Choroid plexus epithelial cell (primary cell): ENCODE results near the gene PARD3B.

ENCODE experiments used
- DNase-seq: peaks from one replicate; pipeline ENCODE4 v3.0.0-alpha.2; 2010; ENCODE audit warnings: low read depth
- H3K4me3 ChIP-seq: 2 replicates; pipeline ENCODE4 v1.5.1; 2011; ENCODE audit warnings: low read depth, mild to moderate bottlenecking, control low read depth, low read length, moderate library complexity
- TF ChIP-seq, protein P1 (sequence below): conservative IDR thresholded peaks from 2 replicates; pipeline ENCODE4 v1.5.1; 2011; ENCODE audit warnings: low read depth, mild to moderate bottlenecking, control low read depth, inconsistent platforms, low read length, moderate library complexity

PARD3B gene

DNA sequence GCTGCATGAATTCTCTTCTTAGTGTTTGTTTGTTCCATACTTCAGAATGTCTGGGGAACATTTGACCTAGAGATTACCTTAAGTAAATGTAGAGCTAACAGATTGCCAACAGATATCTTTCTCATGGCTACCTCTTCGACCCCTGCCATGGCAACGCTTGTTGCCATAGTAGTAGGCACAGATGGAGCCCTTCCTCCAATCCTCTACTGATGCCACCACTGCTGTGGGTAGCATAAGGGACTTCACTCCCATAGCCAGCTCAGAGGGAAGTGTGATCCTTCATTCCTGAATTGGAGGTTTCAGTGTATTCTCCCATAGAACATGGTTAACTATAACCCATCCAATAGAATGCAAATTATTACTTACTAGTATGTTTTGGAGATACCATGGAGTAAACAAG is 593.5 kb downstream of the PARD3B start:
- TF ChIP-seq, protein P1, sequence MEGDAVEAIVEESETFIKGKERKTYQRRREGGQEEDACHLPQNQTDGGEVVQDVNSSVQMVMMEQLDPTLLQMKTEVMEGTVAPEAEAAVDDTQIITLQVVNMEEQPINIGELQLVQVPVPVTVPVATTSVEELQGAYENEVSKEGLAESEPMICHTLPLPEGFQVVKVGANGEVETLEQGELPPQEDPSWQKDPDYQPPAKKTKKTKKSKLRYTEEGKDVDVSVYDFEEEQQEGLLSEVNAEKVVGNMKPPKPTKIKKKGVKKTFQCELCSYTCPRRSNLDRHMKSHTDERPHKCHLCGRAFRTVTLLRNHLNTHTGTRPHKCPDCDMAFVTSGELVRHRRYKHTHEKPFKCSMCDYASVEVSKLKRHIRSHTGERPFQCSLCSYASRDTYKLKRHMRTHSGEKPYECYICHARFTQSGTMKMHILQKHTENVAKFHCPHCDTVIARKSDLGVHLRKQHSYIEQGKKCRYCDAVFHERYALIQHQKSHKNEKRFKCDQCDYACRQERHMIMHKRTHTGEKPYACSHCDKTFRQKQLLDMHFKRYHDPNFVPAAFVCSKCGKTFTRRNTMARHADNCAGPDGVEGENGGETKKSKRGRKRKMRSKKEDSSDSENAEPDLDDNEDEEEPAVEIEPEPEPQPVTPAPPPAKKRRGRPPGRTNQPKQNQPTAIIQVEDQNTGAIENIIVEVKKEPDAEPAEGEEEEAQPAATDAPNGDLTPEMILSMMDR = no peak
- no peak for DNase-seq
- no peak overlapping the region for H3K4me3 ChIP-seq

DNA sequence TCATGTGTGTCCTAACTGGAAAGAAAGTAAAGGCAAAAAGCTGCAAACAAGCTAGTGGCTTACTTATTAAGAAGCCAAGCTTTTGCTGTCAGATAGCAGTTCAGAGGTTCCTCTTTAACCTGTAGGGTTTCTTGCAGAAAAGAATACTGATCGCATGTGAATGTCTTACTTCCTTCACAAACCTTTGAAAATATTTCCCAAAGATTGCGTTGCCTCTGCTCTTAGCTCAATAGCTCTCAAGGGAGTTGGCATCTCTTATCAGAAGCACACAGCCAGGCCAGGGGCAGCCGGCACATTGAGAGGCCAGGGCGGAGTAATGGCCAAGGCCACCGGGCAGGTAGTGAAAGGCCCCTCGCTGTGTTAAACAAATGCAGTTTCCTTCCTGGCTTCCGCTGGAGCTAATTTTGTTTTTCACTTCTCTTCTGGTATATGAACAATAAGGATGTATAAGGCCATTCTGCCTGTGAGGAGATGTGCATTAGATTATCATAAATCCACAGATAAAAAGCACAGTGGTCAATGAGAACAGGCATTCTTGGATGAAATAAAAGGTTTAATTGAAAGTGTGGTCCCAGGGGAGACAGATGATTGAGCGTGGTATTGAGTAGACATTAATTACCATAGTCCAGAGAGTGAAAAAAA is 594.7 kb downstream of the PARD3B start:
- TF ChIP-seq, protein P1 = no peak
- DNase-seq = no peak
- no peak overlapping the region for H3K4me3 ChIP-seq

DNA sequence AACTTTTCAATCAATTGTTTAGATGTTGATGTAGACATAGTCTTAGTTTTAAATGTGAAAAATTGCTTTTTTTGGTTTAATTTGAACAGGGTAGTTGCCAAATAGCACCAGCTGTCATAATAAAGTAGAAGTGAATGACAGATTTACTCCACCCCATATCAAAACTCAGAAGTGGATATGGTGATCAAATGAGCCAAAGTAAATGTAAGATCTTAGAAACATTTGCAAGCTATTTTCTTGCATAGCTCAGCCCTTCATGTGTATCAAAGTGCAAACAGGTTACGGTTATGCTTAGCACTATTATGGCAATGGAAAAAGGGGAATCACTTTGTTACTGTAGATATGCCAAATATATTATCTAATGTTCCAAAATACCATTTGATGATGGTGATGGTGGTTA is 596.1 kb downstream of the PARD3B start:
- no peak for DNase-seq
- H3K4me3 ChIP-seq = no peak overlapping the region
- TF ChIP-seq, protein P1 = no peak

DNA sequence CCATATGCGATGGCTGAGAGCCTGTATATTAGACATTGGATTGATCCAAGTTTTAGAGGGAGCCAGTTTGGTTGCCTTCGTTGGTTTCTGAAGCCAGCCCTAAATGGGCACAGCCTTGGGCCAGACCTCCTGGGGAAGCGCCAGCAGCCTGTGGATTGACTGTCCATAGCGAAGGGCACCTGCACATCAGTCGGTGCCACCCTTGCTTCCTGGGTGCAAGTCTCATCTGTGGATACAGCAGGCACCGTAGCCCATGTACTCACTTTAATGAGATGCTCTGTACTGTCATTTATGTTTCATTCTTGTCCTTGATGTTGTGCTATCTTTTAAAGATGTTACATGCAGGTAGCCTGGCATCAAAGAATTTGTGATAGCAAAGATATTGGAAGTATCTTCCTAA is 600.6 kb downstream of the PARD3B start:
- TF ChIP-seq, protein P1 = no peak
- no peak overlapping the region for H3K4me3 ChIP-seq

DNA sequence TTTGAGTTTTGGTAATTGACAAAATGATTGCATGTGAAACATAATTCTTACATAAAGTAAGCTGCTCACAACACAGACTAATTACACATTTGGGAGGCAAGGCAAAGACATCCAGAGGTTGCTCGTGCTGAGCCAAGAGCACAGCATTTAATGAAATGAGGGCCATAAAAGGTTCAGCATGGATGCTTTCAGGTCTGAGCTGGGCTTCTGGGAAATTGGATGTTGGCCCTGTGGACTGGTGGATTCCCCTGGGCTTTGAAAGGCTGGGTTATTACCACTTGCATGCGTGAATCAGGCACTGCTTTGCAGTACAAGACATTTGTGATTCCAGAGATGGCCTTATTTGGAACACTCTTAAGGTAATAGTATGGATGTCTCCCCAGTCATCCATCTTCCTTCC is 603.5 kb downstream of the PARD3B start:
- H3K4me3 ChIP-seq = no peak overlapping the region
- no peak for DNase-seq
- TF ChIP-seq, protein P1 = no peak

More for the DNA sequence above, 600.6 kb downstream of the PARD3B start:
- no peak for DNase-seq

DNA sequence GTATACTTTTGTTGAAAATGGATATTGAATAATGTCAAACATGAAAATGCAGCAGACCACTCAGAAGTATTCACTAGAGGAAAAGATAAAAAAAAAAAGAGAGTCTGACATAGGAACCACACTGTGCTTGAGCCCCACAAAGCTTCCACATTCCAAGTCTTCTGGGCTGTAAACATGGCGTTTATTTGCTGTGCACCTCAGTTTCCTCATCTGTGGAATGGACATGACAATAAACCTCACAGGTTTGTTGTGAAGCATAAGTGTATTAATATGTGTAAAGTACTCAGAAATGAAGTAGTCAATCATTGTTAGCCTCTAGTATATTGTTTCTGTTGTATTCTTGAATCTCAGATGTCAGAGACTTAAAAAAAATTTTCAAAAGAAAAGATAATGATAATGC is 611.2 kb downstream of the PARD3B start:
- H3K4me3 ChIP-seq = no peak overlapping the region
- TF ChIP-seq, protein P1 = no peak
- no peak for DNase-seq

DNA sequence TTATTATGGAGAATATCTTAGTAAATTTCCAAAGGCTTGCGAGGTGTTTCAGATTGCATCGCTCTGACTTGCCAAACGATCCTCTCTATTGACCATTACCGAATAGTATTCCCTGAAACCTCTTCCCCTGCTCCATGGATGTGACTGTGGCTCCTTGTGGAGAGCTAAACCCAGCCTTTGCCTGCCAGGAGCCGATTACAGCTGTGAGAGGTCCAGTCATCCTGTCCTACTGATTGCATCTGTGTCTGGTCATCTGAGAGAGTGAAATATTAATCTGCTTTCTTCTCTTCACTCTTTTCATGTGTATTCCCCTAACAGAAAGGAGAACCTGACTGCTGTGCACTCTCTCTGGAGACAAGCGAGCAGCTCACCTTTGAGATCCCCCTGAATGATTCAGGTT is 613.1 kb downstream of the PARD3B start:
- no peak overlapping the region for H3K4me3 ChIP-seq
- DNase-seq = no peak
- TF ChIP-seq, protein P1 = no peak
